Astrocyte of the hippocampus (primary cell): Measurements from ENCODE around the gene KCP.
A peak's percentile ranks its signal among the peaks of the same experiment; 100 is the strongest.
"Not testable (repeated sequence)": the region's sequence is repeated elsewhere in the genome, so short reads cannot be mapped to it uniquely, and the experiment has no call there.

ENCODE experiments used
- DNase-seq: peaks from one replicate; pipeline ENCODE4 v3.0.0; 2011; ENCODE audit warnings: low read depth, low spot score

Gene KCP

GRCh38 chr7:128910569-128910945 is at the start of gene KCP:
KCP (minus strand) TSS chr7:128910709; CDS start chr7:128910676, 33 bp downstream.
- no peak for DNase-seq

GRCh38 chr7:128959296-128959695 is 48.8 kb upstream of the KCP start:
- DNase-seq: no peak

DNA sequence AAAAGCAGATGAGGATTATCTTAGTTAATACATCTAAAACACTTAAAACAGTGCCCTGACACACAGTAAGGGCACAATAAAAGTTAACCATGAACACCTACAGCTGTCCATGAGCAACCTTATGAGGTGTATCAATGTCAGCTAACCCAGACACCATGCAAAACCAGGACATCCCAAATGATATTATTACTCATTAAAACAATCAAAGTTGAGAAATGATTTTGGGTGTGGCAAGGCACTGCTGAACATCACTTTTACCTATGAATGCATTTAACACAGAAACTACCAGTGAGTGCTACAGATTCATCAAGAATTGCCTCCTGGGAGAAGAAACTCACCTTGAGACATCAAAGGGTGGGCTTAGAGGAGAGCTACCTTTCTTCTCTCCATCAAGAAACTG is 45.5 kb upstream of the KCP start:
- DNase-seq: no peak

- DNase-seq: peak; percentile 90
These were observed 44.6 kb upstream of the KCP start for GRCh38 chr7:128954830-128955802.

DNA sequence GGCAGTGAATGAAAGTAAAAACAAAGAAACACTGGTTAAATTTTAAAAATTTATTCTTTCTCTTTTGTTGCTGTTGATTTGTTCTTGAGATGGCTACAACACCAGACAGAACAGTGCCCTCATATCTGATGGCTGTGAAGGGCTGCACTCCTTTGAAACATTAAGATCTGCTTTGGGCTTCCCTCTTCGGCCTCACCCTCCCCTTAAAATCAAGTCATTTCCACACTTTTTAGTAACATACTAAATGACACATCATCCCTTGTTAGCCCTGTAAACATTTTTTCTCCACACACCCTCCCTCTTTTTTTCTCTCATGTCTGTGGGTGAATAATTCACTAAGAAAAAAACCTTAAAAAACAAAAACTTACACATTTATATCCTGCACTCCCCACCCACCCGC is 43.6 kb upstream of the KCP start:
- no peak for DNase-seq

GRCh38 chr7:128951296-128951695 is 40.8 kb upstream of the KCP start:
- no peak for DNase-seq

GRCh38 chr7:128948976-128949760 is 38.7 kb upstream of the KCP start:
- DNase-seq: no peak

DNA sequence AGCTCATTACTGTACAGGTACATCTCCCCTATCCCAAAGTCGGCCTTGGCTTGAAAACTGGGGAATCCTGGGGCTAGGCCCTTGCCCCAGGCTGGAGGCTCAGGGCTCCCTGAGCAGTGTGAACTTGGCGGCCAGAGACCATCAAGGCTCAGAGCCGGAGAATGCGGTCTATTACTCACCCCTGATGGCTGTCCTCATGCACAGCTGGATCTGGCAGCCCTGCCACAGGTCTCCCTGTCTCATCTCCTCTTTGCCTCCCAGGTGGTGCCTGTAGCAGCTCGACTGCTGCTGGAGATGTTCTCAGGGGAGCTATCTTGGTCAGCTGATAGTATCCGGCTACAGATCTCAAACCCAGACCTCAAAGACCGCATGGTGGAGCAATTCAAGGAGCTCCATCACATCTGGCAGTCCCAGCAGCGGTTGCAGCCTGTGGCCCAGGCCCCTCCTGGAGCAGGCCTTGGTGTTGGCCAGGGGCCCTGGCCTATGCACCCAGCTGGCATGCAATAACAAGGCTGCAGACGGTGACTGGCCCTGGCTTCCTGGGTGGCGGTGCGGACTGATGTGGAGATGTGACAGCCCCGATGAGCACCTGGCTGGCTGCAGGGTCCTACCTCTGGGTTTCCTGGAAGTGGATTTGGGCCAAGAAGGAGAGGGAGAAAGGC is 37.9 kb upstream of the KCP start:
- DNase-seq: no peak

DNA sequence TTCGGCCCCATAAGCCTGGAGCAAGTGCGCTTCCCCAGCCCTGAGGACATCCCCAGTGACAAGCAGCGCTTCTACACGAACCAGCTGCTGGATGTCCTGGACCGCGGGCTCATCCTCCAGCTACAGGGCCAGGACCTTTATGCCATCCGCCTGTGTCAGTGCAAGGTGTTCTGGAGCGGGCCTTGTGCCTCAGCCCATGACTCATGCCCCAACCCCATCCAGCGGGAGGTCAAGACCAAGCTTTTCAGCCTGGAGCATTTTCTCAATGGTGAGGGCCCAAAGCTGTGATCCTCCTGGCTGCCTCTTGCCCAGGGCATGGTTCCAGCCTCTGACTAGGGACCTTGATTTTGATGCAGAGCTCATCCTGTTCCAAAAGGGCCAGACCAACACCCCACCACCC is 37.3 kb upstream of the KCP start:
- DNase-seq: no peak

- no peak for DNase-seq
These were observed 36.7 kb upstream of the KCP start for GRCh38 chr7:128946936-128947830.

DNA sequence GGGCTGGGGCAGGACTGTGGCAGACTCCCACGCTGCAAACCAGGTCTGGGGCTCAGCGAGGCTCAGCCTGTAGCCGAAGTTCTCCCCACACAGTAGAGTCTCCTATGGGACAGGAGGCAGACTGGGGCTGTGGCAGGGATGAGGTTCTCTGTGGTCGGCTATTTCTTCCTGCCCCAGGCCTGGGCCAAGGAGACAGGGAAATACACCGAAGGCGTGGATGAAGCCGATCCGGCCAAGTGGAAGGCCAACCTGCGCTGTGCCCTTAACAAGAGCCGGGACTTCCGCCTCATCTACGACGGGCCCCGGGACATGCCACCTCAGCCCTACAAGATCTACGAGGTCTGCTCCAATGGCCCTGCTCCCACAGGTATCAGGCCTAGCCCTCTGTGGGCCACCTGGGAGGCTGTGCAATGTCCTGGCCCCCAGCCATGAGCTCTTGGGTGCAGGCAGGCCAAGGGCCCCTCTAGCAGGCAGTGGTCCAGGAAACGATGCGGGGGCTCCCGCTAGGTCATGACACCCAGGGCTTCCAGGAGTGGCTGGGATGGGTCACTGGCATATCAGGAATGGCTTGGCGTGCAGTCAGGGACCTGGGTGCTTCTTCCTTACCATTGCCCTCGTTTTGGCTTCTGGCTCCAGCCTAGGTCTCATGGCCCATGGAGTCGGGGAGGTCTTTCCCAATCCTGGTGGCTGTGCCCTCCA is 35.3 kb upstream of the KCP start:
- no peak for DNase-seq

DNA sequence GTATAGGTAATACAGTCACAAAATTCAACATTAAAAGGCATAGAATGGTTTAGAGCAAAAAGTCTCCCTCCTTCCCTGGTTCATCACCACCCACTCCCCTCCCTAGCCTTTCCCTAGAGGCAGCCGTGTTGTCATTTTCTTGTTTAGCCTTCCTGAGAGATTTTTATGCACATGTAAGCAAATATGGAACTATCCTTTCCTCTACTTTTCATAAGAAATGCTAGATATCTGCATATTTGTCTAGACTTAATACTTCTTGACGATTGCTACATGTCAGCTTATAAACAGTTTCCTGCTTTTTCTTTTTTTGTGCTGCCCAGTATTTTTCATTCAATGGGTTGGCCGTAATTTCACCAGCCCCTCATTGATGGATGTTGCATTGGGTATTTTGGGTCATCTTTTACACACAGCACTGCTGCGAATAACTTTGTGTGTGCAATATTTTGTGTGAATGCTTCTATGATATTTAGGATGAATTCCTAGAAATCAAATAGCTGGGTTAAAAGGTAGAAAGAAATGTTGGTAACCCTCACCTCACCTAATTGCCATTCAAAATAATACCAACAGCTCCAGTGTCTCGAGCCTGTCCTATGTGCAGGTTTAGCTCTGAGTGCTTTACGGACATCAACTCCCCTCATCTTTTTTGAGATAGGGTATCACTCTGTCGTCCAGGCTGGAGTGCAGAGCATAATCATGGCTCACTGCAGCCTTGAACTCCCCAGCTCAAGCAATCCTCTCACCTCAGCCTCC is 34.2 kb upstream of the KCP start:
- no peak for DNase-seq

DNA sequence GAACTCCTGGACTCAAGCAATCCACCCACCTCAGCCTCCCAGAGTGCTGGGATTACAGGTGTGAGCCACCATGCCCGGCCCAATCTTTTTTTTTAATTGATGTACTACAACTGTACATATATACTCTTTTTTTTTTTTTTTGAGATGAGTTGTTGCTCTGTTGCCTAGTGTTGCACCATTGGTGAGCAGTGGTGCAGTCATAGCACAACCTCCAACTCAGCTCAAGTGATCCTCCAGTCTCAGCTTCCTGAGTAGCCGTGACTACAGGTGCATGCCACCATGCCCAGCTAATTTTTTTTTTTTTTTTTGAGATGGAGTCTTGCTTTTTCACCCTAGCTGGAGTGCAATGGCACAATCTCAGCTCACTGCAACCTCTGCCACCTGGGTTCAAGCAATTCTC is 32.7 kb upstream of the KCP start:
- not testable (repeated sequence) for DNase-seq

- no peak for DNase-seq
These were observed 31.5 kb upstream of the KCP start for GRCh38 chr7:128941946-128942526.

- DNase-seq: no peak
These were observed 30.9 kb upstream of the KCP start for GRCh38 chr7:128941323-128941890.

DNA sequence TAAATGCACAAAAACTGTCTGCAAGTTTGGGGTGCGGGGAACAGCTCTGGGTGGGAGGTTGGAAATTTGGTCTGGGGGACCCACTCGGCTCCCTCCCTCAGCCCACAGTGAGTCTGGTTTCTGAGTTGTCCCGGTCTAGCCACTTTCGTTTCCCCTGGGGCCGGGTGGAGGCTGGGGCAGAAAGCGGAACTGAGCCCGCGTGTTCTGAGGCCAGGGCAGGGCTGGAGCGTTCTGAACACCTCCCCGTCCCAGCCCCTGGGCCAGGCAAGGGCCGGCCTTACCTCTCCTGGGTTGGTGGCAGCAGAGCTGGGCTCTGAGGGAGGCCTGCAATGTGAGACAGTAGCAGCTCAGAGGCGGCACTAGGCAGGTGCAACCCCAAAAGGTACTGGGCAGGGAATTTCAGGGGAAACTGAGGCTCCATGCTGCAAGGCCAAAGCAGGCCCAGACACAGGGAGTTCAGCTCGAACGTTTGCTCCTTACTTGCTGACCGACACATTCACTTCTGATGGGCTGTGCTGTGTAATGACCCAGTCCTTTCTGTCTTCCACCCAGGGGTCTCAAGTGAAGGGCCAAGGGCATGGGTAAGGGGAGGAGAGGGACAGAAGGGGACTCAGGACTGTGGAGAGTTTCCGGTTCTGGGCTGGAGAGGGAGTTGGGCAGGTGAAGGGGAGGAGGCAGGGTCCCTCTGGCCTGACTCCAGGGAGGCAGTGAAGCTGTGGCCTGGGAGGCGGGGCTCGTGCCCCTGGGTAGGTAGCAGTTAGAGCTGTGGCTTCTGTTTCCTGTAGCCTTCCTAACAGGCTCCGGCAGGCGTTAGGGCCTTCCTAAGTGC is 30.2 kb upstream of the KCP start:
- no peak for DNase-seq

- no peak for DNase-seq
These were observed 29.4 kb upstream of the KCP start for GRCh38 chr7:128939861-128940410.
